ENCODE results near the gene OBP2A. TPM values are rescaled to one million over a fixed set of nuclear protein-coding genes. Genes with fewer than 3 reads are reported as not detected.

Gene OBP2A
- total and polyA plus RNA-seq, 10 of the 15 experiments (the other 5 are each of a cell fraction or from before 2014, with no cell fraction given) = not detected

GRCh38 chr9:135500525-135501260 is 45.2 kb upstream of the OBP2A start, which contains the start of gene MRPS2 (continued):
- TF ChIP-seq, protein P1, sequence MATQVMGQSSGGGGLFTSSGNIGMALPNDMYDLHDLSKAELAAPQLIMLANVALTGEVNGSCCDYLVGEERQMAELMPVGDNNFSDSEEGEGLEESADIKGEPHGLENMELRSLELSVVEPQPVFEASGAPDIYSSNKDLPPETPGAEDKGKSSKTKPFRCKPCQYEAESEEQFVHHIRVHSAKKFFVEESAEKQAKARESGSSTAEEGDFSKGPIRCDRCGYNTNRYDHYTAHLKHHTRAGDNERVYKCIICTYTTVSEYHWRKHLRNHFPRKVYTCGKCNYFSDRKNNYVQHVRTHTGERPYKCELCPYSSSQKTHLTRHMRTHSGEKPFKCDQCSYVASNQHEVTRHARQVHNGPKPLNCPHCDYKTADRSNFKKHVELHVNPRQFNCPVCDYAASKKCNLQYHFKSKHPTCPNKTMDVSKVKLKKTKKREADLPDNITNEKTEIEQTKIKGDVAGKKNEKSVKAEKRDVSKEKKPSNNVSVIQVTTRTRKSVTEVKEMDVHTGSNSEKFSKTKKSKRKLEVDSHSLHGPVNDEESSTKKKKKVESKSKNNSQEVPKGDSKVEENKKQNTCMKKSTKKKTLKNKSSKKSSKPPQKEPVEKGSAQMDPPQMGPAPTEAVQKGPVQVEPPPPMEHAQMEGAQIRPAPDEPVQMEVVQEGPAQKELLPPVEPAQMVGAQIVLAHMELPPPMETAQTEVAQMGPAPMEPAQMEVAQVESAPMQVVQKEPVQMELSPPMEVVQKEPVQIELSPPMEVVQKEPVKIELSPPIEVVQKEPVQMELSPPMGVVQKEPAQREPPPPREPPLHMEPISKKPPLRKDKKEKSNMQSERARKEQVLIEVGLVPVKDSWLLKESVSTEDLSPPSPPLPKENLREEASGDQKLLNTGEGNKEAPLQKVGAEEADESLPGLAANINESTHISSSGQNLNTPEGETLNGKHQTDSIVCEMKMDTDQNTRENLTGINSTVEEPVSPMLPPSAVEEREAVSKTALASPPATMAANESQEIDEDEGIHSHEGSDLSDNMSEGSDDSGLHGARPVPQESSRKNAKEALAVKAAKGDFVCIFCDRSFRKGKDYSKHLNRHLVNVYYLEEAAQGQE (IDR thresholded peaks at IDR 0.05; ENCODE audit: low read depth, low read length) = no peak
- TF ChIP-seq NKRF (conservative IDR thresholded peaks at IDR 0.05) (peak; percentile 29), BCL11A (IDR thresholded peaks at IDR 0.05; ENCODE audit: low read depth, low read length) (no peak), POLR2A (IDR thresholded peaks at IDR 0.05; ENCODE audit: low read depth, low read length) (peak; percentile 96), RCOR1 (conservative IDR thresholded peaks at IDR 0.05; ENCODE audit: low read depth, low read length) (0 out of 2 replicates have a peak, but pooled peaks have one; percentile 18), ZNF24 (IDR thresholded peaks at IDR 0.05) (peak; percentile 38; the same call in 1 of the 2 replicates), CHD2 (IDR thresholded peaks at IDR 0.05; ENCODE audit: borderline replicate concordance, low read depth, low read length) (peak; percentile 66; the same call in 1 of the 2 replicates), CHD4 (IDR thresholded peaks at IDR 0.05) (no peak), JUNB (IDR thresholded peaks at IDR 0.05) (no peak), NBN (IDR thresholded peaks at IDR 0.05) (no peak), SMAD5 (IDR thresholded peaks at IDR 0.05; ENCODE audit: low read depth) (0 out of 2 replicates have a peak, but pooled peaks have one; percentile 66), E2F4 (IDR thresholded peaks at IDR 0.05; ENCODE audit: low read depth, low read length) (0 out of 2 replicates have a peak, but pooled peaks have one; percentile 37), ATF7 (IDR thresholded peaks at IDR 0.05; ENCODE audit: low read depth) (no peak), TCF7 (IDR thresholded peaks at IDR 0.05; ENCODE audit: borderline replicate concordance) (no peak)
- TF ChIP-seq, protein P2, sequence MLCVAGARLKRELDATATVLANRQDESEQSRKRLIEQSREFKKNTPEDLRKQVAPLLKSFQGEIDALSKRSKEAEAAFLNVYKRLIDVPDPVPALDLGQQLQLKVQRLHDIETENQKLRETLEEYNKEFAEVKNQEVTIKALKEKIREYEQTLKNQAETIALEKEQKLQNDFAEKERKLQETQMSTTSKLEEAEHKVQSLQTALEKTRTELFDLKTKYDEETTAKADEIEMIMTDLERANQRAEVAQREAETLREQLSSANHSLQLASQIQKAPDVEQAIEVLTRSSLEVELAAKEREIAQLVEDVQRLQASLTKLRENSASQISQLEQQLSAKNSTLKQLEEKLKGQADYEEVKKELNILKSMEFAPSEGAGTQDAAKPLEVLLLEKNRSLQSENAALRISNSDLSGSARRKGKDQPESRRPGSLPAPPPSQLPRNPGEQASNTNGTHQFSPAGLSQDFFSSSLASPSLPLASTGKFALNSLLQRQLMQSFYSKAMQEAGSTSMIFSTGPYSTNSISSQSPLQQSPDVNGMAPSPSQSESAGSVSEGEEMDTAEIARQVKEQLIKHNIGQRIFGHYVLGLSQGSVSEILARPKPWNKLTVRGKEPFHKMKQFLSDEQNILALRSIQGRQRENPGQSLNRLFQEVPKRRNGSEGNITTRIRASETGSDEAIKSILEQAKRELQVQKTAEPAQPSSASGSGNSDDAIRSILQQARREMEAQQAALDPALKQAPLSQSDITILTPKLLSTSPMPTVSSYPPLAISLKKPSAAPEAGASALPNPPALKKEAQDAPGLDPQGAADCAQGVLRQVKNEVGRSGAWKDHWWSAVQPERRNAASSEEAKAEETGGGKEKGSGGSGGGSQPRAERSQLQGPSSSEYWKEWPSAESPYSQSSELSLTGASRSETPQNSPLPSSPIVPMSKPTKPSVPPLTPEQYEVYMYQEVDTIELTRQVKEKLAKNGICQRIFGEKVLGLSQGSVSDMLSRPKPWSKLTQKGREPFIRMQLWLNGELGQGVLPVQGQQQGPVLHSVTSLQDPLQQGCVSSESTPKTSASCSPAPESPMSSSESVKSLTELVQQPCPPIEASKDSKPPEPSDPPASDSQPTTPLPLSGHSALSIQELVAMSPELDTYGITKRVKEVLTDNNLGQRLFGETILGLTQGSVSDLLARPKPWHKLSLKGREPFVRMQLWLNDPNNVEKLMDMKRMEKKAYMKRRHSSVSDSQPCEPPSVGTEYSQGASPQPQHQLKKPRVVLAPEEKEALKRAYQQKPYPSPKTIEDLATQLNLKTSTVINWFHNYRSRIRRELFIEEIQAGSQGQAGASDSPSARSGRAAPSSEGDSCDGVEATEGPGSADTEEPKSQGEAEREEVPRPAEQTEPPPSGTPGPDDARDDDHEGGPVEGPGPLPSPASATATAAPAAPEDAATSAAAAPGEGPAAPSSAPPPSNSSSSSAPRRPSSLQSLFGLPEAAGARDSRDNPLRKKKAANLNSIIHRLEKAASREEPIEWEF (IDR thresholded peaks at IDR 0.05; ENCODE audit: insufficient replicate concordance, low read depth, low read length) = no peak
- TF ChIP-seq, protein P3, sequence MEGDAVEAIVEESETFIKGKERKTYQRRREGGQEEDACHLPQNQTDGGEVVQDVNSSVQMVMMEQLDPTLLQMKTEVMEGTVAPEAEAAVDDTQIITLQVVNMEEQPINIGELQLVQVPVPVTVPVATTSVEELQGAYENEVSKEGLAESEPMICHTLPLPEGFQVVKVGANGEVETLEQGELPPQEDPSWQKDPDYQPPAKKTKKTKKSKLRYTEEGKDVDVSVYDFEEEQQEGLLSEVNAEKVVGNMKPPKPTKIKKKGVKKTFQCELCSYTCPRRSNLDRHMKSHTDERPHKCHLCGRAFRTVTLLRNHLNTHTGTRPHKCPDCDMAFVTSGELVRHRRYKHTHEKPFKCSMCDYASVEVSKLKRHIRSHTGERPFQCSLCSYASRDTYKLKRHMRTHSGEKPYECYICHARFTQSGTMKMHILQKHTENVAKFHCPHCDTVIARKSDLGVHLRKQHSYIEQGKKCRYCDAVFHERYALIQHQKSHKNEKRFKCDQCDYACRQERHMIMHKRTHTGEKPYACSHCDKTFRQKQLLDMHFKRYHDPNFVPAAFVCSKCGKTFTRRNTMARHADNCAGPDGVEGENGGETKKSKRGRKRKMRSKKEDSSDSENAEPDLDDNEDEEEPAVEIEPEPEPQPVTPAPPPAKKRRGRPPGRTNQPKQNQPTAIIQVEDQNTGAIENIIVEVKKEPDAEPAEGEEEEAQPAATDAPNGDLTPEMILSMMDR (IDR thresholded peaks at IDR 0.05 in 2 of 3, conservative IDR thresholded peaks at IDR 0.05 in 1 of 3; ENCODE audit: control insufficient read depth in 2 of 3, extremely low read depth in 1 of 3, insufficient read depth in 1 of 3, low read depth in 3 of 3, low read length in 3 of 3) = peak; percentile 85 to 99 (median 96); a peak in 5 of 6 replicates

Data from GM12878 (cell line).